ENCODE results near the gene S1PR1. TPM values are rescaled to one million over a fixed set of nuclear protein-coding genes. Genes with fewer than 3 reads are reported as not detected.
A peak's percentile ranks its signal among the peaks of the same experiment; 100 is the strongest.

Gene S1PR1
- total RNA-seq, 1 donor from 2014 or later: 8.7 TPM

GRCh38 chr1:101282314-101283038, 45.7 kb downstream of the S1PR1 start:
- H3K9ac ChIP-seq: no peak overlapping the region
- DNase-seq (ENCODE audit: low spot score): peak; percentile 4
- no peak for TF ChIP-seq EZH2 (IDR thresholded peaks at IDR 0.05)
- TF ChIP-seq EZH2phosphoT487 (IDR thresholded peaks at IDR 0.05): no peak
- TF ChIP-seq CTCF (IDR thresholded peaks at IDR 0.05): no peak
- no peaks in the 10 kb centered on the region for H3K9me3 ChIP-seq (ENCODE audit: low read depth)
- peaks cover 26% of the 10 kb centered on the region for H3F3A ChIP-seq (ENCODE audit: low read depth)
- H3K4me1 Mint-ChIP-seq: peaks cover 25% of the 10 kb centered on the region
- H3K36me3 ChIP-seq: peaks cover 5% of the 10 kb centered on the region
- no peaks in the 10 kb centered on the region for H3K27me3 ChIP-seq
- H3K4me3 ChIP-seq: no peak overlapping the region
- H3K4me1 ChIP-seq: peaks cover 30% of the 10 kb centered on the region
- no peaks in the 10 kb centered on the region for H3K36me3 Mint-ChIP-seq
- peak overlapping the region; percentile 15 for H3K27ac Mint-ChIP-seq
- peak overlapping the region; percentile 29 for H3K4me2 ChIP-seq
- no peak overlapping the region for H3K27ac ChIP-seq
- peaks cover 5% of the 10 kb centered on the region for H3K27me3 Mint-ChIP-seq (ENCODE audit: insufficient read depth, low read depth)
- no peak overlapping the region for H3K4me3 Mint-ChIP-seq
- H3K9me3 Mint-ChIP-seq: peaks cover 2% of the 10 kb centered on the region
- H3K79me2 ChIP-seq (ENCODE audit: low read depth): no peaks in the 10 kb centered on the region
- peak overlapping the region; percentile 63 for H2AFZ ChIP-seq (replicated peaks)
- H4K20me1 ChIP-seq (ENCODE audit: low read depth): no peaks in the 10 kb centered on the region

- H3K4me2 ChIP-seq: peak overlapping the region; percentile 29
- peaks cover 26% of the 10 kb centered on the region for H3F3A ChIP-seq (ENCODE audit: low read depth)
- H3K4me3 ChIP-seq: no peak overlapping the region
- no peak overlapping the region for H3K27ac Mint-ChIP-seq
- no peak overlapping the region for H3K4me3 Mint-ChIP-seq
- peaks cover 5% of the 10 kb centered on the region for H3K36me3 ChIP-seq
- no peaks in the 10 kb centered on the region for H3K27me3 Mint-ChIP-seq (ENCODE audit: insufficient read depth, low read depth)
- H3K79me2 ChIP-seq (ENCODE audit: low read depth): no peaks in the 10 kb centered on the region
- H3K27me3 ChIP-seq: no peaks in the 10 kb centered on the region
- H3K27ac ChIP-seq: peak overlapping the region; percentile 63
- H3K9me3 Mint-ChIP-seq: peaks cover 2% of the 10 kb centered on the region
- H3K4me1 Mint-ChIP-seq: peaks cover 28% of the 10 kb centered on the region
- TF ChIP-seq CTCF (IDR thresholded peaks at IDR 0.05) (no peak), EZH2 (IDR thresholded peaks at IDR 0.05) (no peak), EZH2phosphoT487 (IDR thresholded peaks at IDR 0.05) (no peak)
- H3K9me3 ChIP-seq (ENCODE audit: low read depth): no peaks in the 10 kb centered on the region
- H3K9ac ChIP-seq: no peak overlapping the region
- H2AFZ ChIP-seq (replicated peaks): peak overlapping the region; percentile 63
- no peaks in the 10 kb centered on the region for H4K20me1 ChIP-seq (ENCODE audit: low read depth)
- H3K4me1 ChIP-seq: peaks cover 30% of the 10 kb centered on the region
- no peaks in the 10 kb centered on the region for H3K36me3 Mint-ChIP-seq
- peak; percentile 25 for DNase-seq (ENCODE audit: low spot score)
Measured at GRCh38 chr1:101283443-101283842, 46.6 kb downstream of the S1PR1 start.

GRCh38 chr1:101284021-101284420, 47.2 kb downstream of the S1PR1 start:
- no peaks in the 10 kb centered on the region for H4K20me1 ChIP-seq (ENCODE audit: low read depth)
- Mint-ChIP-seq H3K4me3 (no peak overlapping the region), H3K36me3 (no peaks in the 10 kb centered on the region), H3K9me3 (peaks cover 2% of the 10 kb centered on the region), H3K4me1 (peaks cover 32% of the 10 kb centered on the region), H3K27ac (peak overlapping the region; percentile 55), H3K27me3 (ENCODE audit: insufficient read depth, low read depth) (no peaks in the 10 kb centered on the region)
- H3K79me2 ChIP-seq (ENCODE audit: low read depth): no peaks in the 10 kb centered on the region
- H3K36me3 ChIP-seq: peaks cover 5% of the 10 kb centered on the region
- H3K9me3 ChIP-seq (ENCODE audit: low read depth): no peaks in the 10 kb centered on the region
- H3F3A ChIP-seq (ENCODE audit: low read depth): peaks cover 26% of the 10 kb centered on the region
- no peaks in the 10 kb centered on the region for H3K27me3 ChIP-seq
- H3K27ac ChIP-seq: peak overlapping the region; percentile 63
- H3K4me3 ChIP-seq: no peak overlapping the region
- peak overlapping the region; percentile 29 for H3K4me2 ChIP-seq
- H3K9ac ChIP-seq: no peak overlapping the region
- TF ChIP-seq EZH2phosphoT487 (IDR thresholded peaks at IDR 0.05): no peak
- no peak for TF ChIP-seq CTCF (IDR thresholded peaks at IDR 0.05)
- TF ChIP-seq EZH2 (IDR thresholded peaks at IDR 0.05): no peak
- H2AFZ ChIP-seq (replicated peaks): peak overlapping the region; percentile 63
- peak; percentile 47 for DNase-seq (ENCODE audit: low spot score)
- peaks cover 30% of the 10 kb centered on the region for H3K4me1 ChIP-seq
